ENCODE data around the gene DNAJB5.
"Not testable (repeated sequence)": the region's sequence is repeated elsewhere in the genome, so short reads cannot be mapped to it uniquely, and the experiment has no call there.

Gene DNAJB5

DNA sequence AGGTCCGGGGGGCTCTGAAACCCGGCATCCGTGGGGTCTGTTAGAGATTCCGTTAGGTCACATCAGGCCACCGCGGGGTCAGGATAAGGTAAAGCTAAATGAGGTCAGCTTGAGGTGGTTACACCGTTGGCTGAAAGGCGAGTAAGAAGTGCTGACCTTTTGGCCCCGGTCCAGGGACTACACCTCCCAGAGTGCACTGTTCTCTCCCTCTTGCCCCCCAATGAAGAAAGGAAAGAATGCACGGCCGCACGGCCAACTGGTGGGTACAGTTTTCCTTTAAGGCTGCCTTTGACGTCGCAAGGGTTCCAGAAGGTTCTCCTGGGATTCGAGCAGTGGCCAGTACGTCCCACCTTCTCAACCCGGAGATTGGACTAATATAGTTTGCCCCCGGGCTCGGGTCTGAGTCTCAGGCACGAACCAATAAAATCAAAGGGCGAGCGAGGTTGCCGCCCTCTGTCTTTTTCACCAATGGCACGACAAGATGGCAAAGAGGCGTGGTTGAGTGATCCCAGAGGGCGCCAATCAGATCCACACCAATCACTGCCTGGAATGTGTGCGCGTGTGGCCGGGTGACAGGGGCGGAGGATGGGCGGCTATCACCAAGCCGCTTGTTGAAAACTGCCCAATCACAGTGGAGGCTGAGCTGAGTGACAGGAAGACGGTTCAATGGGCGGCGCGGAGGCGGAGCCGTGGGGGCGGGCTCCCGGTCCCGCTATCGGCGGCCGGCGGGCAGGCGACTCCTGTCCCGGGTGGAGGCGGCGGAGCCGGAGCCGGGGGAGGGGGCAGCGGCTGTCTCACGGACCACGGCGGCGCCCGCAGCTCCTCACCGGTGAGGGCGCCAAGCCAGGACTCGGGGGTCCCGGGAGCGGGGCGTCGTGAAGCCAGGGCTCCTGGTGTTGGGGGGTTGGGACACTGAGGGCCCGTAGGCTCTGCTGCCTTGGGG lies at the start of gene DNAJB5:
TSS of gene DNAJB5 (plus strand) at position 743 of the 943 bp plus-strand sequence. CDS start 886 bp downstream, outside the sequence.
- peak; percentile 99 for DNase-seq (ENCODE audit: low spot score)

DNA sequence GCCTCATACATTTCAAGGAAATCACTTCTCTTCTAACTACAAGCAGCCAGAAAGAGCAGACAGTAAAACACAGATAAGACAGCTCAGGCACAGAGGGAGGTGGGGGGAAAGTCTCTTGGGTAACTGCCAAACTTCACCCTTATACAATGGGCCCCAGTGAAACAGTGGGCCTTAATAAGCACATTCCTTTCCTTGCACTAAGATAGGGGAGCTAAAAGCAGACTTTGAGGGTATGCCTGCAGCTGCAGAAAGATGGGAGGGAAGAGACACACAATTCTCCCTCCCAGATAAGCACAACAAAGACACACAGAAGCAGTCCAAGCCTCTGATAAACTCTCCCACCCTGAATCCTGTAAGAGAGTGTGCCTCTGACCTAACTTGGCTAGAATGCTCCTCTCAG lies 49.6 kb upstream of the DNAJB5 start:
- not testable (repeated sequence) for DNase-seq (ENCODE audit: low spot score)

- DNase-seq (ENCODE audit: low spot score) = no peak
Observed at GRCh38 chr9:34948451-34948850, 41.1 kb upstream of the DNAJB5 start.

- no peak for DNase-seq (ENCODE audit: low spot score)
Observed at GRCh38 chr9:34954225-34954624, 35.3 kb upstream of the DNAJB5 start.

- DNase-seq (ENCODE audit: low spot score) = not testable (repeated sequence)
Observed at GRCh38 chr9:34956066-34956465, 33.5 kb upstream of the DNAJB5 start.

DNA sequence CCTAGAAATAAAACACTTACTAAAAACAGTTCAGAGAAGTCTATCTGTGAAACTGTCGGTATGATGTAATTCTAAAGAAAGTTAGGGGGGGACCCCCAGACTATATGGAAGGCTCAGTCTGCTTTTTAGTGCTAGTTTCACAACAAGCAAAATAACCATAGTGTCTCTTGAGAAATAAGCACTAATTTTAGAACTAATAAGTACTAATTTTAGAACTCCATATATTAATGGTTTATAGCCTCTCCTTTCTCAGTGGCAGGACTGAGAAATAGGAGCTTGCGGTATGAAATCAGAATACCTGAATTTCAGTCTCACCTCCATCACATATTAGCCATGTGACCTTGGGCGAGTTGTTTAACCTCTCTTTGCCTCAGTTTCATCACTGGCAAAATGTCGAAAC lies 32.9 kb upstream of the DNAJB5 start:
- DNase-seq (ENCODE audit: low spot score) = no peak

DNA sequence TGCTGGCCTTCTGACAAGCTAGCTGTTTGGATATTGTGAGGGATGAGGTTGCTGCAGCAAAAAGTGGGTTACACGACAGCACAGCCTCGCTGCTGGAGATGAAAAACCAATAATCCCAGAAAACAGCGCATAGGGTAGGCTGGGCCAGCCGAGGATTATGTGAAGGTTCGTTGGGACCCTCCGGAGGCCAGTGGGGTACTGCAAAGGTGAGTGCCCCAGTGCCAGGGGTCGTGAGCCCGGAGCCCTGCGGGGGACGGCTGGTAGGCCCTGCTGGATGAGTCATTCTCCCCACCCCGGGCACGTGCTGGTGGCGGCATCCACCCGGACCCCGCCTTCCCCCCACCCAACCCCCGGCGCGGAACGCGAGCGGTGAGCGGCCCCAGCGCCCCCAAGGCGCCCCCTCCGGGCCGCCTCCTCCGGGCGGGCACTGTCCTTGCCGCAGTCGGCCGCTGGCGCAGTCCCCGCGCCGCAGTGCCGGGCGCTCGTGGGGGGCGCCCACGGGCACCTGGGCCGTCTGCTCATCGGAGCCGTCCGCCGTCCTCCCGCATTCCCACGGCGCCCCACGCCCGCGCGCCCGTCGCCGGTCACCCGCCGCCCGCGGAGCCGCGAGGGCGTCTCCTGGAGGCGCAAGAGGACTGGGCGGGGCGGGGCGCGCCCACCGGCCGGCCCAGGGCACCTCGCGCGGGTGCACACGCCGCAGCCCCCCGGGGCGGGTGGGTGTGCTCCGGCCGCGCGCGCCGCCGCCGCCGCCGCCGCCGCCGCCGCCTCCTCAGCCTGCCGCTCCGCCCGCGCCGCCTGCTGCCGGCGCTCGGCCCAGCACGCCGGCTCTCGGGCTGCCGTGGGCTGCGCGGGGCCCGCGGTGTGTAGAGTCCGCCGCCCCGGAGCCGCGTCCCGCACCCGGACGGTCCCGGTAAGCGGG lies 31.8 kb upstream of the DNAJB5 start, which contains the start of gene PHF24:
TSS of gene PHF24 (plus strand) at position 794 of the 919 bp plus-strand sequence. CDS start 13,014 bp downstream, outside the sequence.
- no peak for DNase-seq (ENCODE audit: low spot score)

GRCh38 chr9:34958411-34958982 lies 31.0 kb upstream of the DNAJB5 start:
- no peak for DNase-seq (ENCODE audit: low spot score)

GRCh38 chr9:34959461-34959860 lies 30.1 kb upstream of the DNAJB5 start:
- DNase-seq (ENCODE audit: low spot score) = no peak

DNA sequence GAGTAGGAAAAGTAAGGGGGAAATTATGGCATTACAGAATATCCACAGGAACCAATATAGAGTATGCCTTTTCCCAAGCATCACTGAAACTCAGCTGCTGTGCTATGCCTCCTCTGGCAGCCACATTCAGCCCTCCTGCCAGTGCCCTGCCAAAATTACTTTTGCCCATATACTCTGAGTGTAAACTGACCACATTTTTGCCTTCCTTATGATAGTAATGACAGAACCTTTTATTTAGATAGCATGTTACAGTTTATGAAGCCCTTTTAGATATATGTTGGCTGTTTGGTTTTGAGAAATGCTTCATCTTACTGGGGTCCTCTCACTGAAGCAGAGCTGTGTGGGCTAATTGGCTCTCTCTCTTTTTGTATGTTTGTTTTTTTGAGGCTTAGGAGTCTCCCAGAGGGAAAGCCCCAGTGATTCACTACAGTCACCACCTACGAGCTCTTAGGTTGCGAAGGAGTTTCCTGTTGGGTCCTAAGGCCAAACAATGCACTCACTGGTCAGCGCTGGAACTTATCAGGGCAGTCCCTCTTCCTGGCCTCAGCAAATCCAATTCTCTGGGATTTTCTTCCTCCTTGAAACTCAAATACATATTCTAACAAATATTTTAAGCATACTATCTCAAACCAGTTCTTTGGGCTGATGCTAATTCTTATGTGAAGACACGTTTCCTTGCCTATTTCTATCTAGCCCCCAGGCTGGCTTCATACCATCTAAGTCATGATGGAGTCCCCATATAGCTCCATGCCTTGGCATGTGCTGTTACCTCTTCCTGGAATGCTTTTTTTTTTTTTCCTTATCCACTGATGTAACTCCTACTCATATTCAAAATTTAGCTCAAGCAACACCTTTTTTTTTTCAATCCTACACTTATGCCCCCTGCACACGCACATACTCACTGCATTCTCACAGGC lies 27.7 kb upstream of the DNAJB5 start:
- DNase-seq (ENCODE audit: low spot score) = peak; percentile 42

- no peak for DNase-seq (ENCODE audit: low spot score)
Observed at GRCh38 chr9:34962546-34962945, 27.0 kb upstream of the DNAJB5 start.

- DNase-seq (ENCODE audit: low spot score) = no peak
Observed at GRCh38 chr9:34963552-34963951, 26.0 kb upstream of the DNAJB5 start.

DNA sequence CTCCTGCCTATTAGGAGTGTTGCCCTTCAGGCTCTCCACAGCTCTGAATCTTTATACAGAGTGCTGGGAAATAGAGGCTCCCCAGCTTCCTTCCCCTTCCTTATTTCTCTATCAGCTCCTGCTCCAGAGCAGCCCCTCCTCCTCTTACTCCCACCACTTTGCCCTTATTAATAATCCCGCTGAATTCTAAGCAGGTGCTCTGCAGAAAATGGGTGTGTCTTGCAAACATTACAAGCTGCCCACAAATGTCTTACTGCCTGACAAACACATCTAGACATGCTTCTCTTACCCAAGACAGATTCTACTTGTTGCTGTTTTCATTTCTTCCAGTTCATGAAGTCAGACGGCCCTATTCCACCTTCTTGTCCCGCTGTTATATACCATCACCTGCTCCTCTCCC lies 25.1 kb upstream of the DNAJB5 start:
- no peak for DNase-seq (ENCODE audit: low spot score)

- no peak for DNase-seq (ENCODE audit: low spot score)
Observed at GRCh38 chr9:34971146-34971811, 18.3 kb upstream of the DNAJB5 start.

- no peak for DNase-seq (ENCODE audit: low spot score)
Observed at GRCh38 chr9:34974664-34975063, 14.9 kb upstream of the DNAJB5 start.

- DNase-seq (ENCODE audit: low spot score) = no peak
Observed at GRCh38 chr9:34976441-34976840, 13.1 kb upstream of the DNAJB5 start.

DNA sequence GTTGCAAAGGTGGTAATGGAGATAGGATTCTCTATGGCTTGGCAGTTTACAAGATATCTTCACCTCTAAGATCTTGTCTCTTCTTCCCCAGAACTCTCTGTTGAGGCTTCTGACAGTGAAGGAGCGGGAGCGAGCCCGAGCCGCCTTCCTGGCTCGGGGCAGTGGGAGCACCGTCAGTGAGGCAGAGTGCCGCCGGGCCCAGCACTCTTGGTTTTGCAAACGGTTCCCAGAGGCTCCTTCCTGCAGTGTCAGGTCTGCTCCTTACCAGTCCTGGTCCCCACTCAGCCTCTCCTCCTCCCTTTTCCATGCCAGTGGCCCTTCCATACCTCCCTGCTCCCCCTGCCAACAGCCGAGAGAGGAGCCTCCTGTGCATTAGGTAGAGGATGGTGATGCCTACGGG lies 12.6 kb upstream of the DNAJB5 start:
- DNase-seq (ENCODE audit: low spot score) = no peak

GRCh38 chr9:34980181-34980761 lies 9.3 kb upstream of the DNAJB5 start:
- no peak for DNase-seq (ENCODE audit: low spot score)

- DNase-seq (ENCODE audit: low spot score) = no peak
Observed at GRCh38 chr9:34982361-34982760, 7.2 kb upstream of the DNAJB5 start.

- no peak for DNase-seq (ENCODE audit: low spot score)
Observed at GRCh38 chr9:34983209-34983608, 6.3 kb upstream of the DNAJB5 start.
